ENCODE measurements around the gene TMEM33. TPM values are rescaled to one million over a fixed set of nuclear protein-coding genes. Genes with fewer than 3 reads are reported as not detected.

Gene TMEM33
- total RNA-seq, 1 experiment from 2014 or later, result 65.0 TPM

DNA sequence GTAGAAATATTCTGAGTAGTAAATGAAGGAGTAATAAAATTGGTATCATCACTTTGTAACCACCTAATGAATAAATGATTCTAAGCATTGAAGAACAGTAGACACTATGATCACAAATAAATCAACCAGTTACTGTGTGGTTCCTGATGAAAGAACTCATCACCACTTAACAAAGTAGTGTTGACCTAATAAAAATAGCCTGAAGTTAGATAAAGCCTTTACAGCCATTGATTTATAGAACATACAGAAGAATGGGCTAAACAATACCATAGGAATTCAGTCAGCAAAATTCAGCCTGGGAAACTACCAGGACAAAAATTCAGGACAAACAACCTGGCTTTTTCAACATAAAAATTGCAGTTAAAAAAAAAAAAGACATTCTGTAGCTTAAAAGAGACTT, 64.1 kb downstream of the TMEM33 start:
- Histone ChIP-seq H3K27me3 (ENCODE audit: insufficient read depth, low read depth) (no peaks in the 10 kb centered on the region), H4K20me1 (ENCODE audit: insufficient read depth) (peaks cover 23% of the 10 kb centered on the region; the same call in 1 of the 2 replicates), H3K9me2 (ENCODE audit: insufficient read depth) (no peaks in the 10 kb centered on the region), H3K4me3 (no peak overlapping the region), H3F3A (ENCODE audit: insufficient read depth, low read depth) (no peaks in the 10 kb centered on the region; the same call in 1 of the 2 replicates), H2AFZ (no peak overlapping the region), H3K9me3 (ENCODE audit: insufficient read depth, low read depth) (no peaks in the 10 kb centered on the region), H3K27ac (no peak overlapping the region), H3K79me2 (ENCODE audit: low read depth) (peaks cover 33% of the 10 kb centered on the region), H3K4me1 (replicated peaks; ENCODE audit: insufficient read depth) (no peaks in the 10 kb centered on the region), H3K36me3 (ENCODE audit: low read depth) (0 out of 2 replicates have a peak, but pooled peaks cover 10% of the 10 kb centered on the region), H3K4me2 (no peak overlapping the region)
- TF ChIP-seq, protein P1, sequence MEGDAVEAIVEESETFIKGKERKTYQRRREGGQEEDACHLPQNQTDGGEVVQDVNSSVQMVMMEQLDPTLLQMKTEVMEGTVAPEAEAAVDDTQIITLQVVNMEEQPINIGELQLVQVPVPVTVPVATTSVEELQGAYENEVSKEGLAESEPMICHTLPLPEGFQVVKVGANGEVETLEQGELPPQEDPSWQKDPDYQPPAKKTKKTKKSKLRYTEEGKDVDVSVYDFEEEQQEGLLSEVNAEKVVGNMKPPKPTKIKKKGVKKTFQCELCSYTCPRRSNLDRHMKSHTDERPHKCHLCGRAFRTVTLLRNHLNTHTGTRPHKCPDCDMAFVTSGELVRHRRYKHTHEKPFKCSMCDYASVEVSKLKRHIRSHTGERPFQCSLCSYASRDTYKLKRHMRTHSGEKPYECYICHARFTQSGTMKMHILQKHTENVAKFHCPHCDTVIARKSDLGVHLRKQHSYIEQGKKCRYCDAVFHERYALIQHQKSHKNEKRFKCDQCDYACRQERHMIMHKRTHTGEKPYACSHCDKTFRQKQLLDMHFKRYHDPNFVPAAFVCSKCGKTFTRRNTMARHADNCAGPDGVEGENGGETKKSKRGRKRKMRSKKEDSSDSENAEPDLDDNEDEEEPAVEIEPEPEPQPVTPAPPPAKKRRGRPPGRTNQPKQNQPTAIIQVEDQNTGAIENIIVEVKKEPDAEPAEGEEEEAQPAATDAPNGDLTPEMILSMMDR (conservative IDR thresholded peaks at IDR 0.05), result no peak
- no peak for TF ChIP-seq EZH2 (IDR thresholded peaks at IDR 0.05; ENCODE audit: low read depth)
- POLR2A ChIA-PET (ENCODE audit: unreplicated experiment), result no interaction called here
- intact Hi-C loops (cut with micrococcal nuclease; ENCODE audit: unreplicated experiment), result no loop called here
- CTCF ChIA-PET, result no interaction called here
- no TSS peak for BruUV-seq (replicated peaks)
- no peak for DNase-seq

DNA sequence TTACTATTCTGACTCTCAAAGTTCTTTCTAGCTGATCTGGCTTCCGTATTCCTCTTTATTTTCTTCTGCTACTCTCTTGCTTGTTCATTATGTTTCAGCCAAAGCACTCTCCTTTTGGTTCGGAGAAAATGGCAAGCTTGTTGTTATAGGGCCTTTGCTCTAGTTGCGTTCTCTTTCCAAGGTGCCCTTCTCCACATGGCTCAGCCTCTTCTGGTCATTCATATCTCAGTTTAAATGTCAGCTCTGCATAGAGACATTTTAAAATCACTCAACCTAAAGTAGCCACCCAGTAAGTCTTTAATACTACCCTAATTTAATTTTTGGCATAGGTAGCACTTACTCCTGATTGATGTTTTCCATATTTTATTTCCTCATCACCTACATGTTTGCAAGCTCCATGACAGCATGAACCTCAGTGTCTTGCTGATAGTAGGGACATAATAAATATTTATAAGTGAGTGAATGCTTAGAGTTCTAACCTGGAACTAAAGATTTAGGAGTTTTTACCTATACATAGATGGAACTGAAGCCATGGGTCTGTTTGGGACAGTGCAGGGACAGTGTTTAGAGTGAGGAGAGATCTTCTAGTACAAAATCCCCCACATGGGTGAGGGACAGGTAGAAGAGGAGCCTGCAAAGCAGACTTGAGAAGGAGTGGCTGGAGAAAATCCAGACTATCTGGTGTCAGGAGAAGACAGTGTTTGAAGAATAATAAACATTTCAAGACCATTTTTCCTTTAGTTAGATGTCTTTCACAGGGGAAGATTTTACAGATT, 73.0 kb downstream of the TMEM33 start:
- no peaks in the 10 kb centered on the region for H3K4me1 ChIP-seq (replicated peaks; ENCODE audit: insufficient read depth)
- TF ChIP-seq, protein P1 (conservative IDR thresholded peaks at IDR 0.05), result no peak
- TF ChIP-seq EZH2 (IDR thresholded peaks at IDR 0.05; ENCODE audit: low read depth), result no peak
- H3F3A ChIP-seq (ENCODE audit: insufficient read depth, low read depth), result no peaks in the 10 kb centered on the region
- no peak overlapping the region for H3K4me3 ChIP-seq
- peaks cover 39% of the 10 kb centered on the region for H3K79me2 ChIP-seq (ENCODE audit: low read depth)
- BruUV-seq (replicated peaks), result no TSS peak
- intact Hi-C loops (cut with micrococcal nuclease; ENCODE audit: unreplicated experiment), result no loop called here
- DNase-seq, result no peak
- no peak overlapping the region for H2AFZ ChIP-seq
- H4K20me1 ChIP-seq (ENCODE audit: insufficient read depth), result peaks cover 12% of the 10 kb centered on the region
- ChIA-PET POLR2A (ENCODE audit: unreplicated experiment) (no interaction called here), CTCF (no interaction called here)
- H3K4me2 ChIP-seq, result no peak overlapping the region
- no peaks in the 10 kb centered on the region for H3K9me2 ChIP-seq (ENCODE audit: insufficient read depth)
- no peaks in the 10 kb centered on the region for H3K9me3 ChIP-seq (ENCODE audit: insufficient read depth, low read depth)
- no peaks in the 10 kb centered on the region for H3K27me3 ChIP-seq (ENCODE audit: insufficient read depth, low read depth)
- H3K27ac ChIP-seq, result no peak overlapping the region
- no peaks in the 10 kb centered on the region; the same call in 1 of the 2 replicates for H3K36me3 ChIP-seq (ENCODE audit: low read depth)

Other genes with a start within 250 kb of the TMEM33 start
- gene PHOX2B, start 186.7 kb upstream of the TMEM33 start, total RNA-seq (2021), result not detected in 2 replicates
- gene DCAF4L1, start 46.3 kb downstream of the TMEM33 start, total RNA-seq (2021), result 0.15 and 0.23 TPM in 2 replicates
- 37.0 and 47.6 TPM in 2 replicates for gene SLC30A9, start 55.1 kb downstream of the TMEM33 start, total RNA-seq (2021)
- not detected in 2 replicates for gene BEND4, start 217.2 kb downstream of the TMEM33 start, total RNA-seq (2021)

Data from PC-9 (cell line).